ENCODE measurements around the gene HSD17B1. TPM values are rescaled to one million over a fixed set of nuclear protein-coding genes. Genes with fewer than 3 reads are reported as not detected.
A peak's percentile ranks its signal among the peaks of the same experiment; 100 is the strongest.

Gene HSD17B1
- total RNA-seq, 2 donors from 2014 or later, result 0.88 to 1.7 TPM

- H3K4me1 ChIP-seq, result peaks cover 24% of the 10 kb centered on the region
- no peak overlapping the region for H3K27ac ChIP-seq
- H3K9ac ChIP-seq (ENCODE audit: low read depth in 2 of 2, low read length in 2 of 2), result peak overlapping the region in 1 of 2 donors; percentile 89
- no peaks in the 10 kb centered on the region for H3K27me3 ChIP-seq
- intact Hi-C loops (cut with DNase I), result no loop called here
- no peak overlapping the region for H3K4me3 ChIP-seq
- TF ChIP-seq, protein P1, sequence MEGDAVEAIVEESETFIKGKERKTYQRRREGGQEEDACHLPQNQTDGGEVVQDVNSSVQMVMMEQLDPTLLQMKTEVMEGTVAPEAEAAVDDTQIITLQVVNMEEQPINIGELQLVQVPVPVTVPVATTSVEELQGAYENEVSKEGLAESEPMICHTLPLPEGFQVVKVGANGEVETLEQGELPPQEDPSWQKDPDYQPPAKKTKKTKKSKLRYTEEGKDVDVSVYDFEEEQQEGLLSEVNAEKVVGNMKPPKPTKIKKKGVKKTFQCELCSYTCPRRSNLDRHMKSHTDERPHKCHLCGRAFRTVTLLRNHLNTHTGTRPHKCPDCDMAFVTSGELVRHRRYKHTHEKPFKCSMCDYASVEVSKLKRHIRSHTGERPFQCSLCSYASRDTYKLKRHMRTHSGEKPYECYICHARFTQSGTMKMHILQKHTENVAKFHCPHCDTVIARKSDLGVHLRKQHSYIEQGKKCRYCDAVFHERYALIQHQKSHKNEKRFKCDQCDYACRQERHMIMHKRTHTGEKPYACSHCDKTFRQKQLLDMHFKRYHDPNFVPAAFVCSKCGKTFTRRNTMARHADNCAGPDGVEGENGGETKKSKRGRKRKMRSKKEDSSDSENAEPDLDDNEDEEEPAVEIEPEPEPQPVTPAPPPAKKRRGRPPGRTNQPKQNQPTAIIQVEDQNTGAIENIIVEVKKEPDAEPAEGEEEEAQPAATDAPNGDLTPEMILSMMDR (IDR thresholded peaks at IDR 0.05), result no peak
- H3K9me3 ChIP-seq, result no peaks in the 10 kb centered on the region
- no peak for DNase-seq
- peaks cover 4% of the 10 kb centered on the region for H3K36me3 ChIP-seq
Observed at GRCh38 chr17:42563950-42564349, 11.2 kb downstream of the HSD17B1 start.

GRCh38 chr17:42564815-42565522 is 12.2 kb downstream of the HSD17B1 start:
- Histone ChIP-seq H3K9ac (ENCODE audit: low read depth in 2 of 2, low read length in 2 of 2) (no peak overlapping the region), H3K4me3 (no peak overlapping the region), H3K27ac (no peak overlapping the region), H3K4me1 (peaks cover 24% of the 10 kb centered on the region), H3K9me3 (no peaks in the 10 kb centered on the region), H3K27me3 (no peaks in the 10 kb centered on the region), H3K36me3 (peaks cover 4% of the 10 kb centered on the region)
- no peak for DNase-seq
- TF ChIP-seq, protein P1 (IDR thresholded peaks at IDR 0.05), result no peak
- intact Hi-C loops (cut with DNase I), result no loop called here

DNA sequence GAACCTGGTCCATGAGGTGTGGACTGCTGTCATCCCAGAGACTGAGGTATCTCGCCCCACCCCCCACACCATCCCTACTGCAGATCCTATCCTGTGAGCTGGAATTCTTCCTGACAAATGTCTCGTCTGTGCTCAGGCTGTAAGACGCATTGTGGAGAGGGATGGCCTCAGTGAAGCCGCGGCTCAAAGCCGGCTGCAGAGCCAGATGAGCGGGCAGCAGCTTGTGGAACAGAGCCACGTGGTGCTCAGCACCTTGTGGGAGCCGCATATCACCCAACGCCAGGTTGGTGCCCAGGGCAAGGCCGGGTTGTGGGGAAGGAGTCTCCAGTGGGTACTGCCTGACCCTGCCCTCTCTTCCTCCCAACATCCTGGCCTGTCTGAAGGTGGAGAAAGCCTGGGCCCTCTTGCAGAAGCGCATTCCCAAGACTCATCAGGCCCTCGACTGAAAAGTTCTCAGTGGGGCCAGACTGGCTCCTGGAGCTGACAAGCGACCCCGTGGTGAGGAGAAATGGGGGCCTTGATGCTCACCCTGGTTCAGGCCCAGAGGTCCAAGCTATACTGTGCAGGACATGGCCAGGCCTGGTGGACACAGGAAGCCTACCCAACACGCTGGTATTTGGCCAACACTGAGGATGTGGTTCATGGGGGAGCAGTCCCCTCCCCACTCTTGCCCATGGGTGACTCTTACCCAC is 12.9 kb downstream of the HSD17B1 start:
- no peak for DNase-seq
- peak overlapping the region; percentile 87 for H3K27ac ChIP-seq
- intact Hi-C loops (cut with DNase I), result no loop called here
- H3K9ac ChIP-seq (ENCODE audit: low read depth in 2 of 2, low read length in 2 of 2), result peak overlapping the region in 1 of 2 donors; percentile 92
- H3K4me1 ChIP-seq, result peaks cover 24% of the 10 kb centered on the region
- TF ChIP-seq, protein P1 (IDR thresholded peaks at IDR 0.05), result no peak
- H3K27me3 ChIP-seq, result no peaks in the 10 kb centered on the region
- no peaks in the 10 kb centered on the region for H3K9me3 ChIP-seq
- peaks cover 4% of the 10 kb centered on the region for H3K36me3 ChIP-seq
- H3K4me3 ChIP-seq, result no peak overlapping the region

- Histone ChIP-seq H3K27me3 (no peaks in the 10 kb centered on the region), H3K4me3 (peak overlapping the region; percentile 61), H3K4me1 (peaks cover 24% of the 10 kb centered on the region), H3K27ac (peak overlapping the region; percentile 87), H3K9me3 (no peaks in the 10 kb centered on the region), H3K36me3 (peaks cover 11% of the 10 kb centered on the region), H3K9ac (ENCODE audit: low read depth in 2 of 2, low read length in 2 of 2) (peak overlapping the region; percentile 66 to 92)
- intact Hi-C loops (cut with DNase I), result no loop called here
- DNase-seq, result no peak
- TF ChIP-seq, protein P1 (IDR thresholded peaks at IDR 0.05), result no peak
Observed at GRCh38 chr17:42566215-42566882, 13.6 kb downstream of the HSD17B1 start.

- intact Hi-C loops (cut with DNase I), result no loop called here
- Histone ChIP-seq H3K27me3 (no peaks in the 10 kb centered on the region), H3K4me1 (peaks cover 24% of the 10 kb centered on the region), H3K9ac (ENCODE audit: low read depth in 2 of 2, low read length in 2 of 2) (peak within 1 kb of the TSS; percentile 92), H3K4me3 (peak within 1 kb of the TSS; percentile 61), H3K27ac (peak within 1 kb of the TSS; percentile 87), H3K36me3 (peaks cover 18% of the 10 kb centered on the region), H3K9me3 (no peaks in the 10 kb centered on the region)
- TF ChIP-seq, protein P1 (IDR thresholded peaks at IDR 0.05), result no peak
- peak; percentile 95 for DNase-seq
Observed at GRCh38 chr17:42566883-42567573, 14.3 kb downstream of the HSD17B1 start, which contains the start of gene MLX. TSS of gene MLX (plus strand) at chr17:42567100. CDS start at chr17:42567125, 25 bp downstream.

Measured in colonic mucosa (tissue), 4 donors.